IPS DF 4.7 (cell line): ENCODE data around the gene DTX1.
"Not testable (repeated sequence)": the region's sequence is repeated elsewhere in the genome, so short reads cannot be mapped to it uniquely, and the experiment has no call there.

ENCODE experiments used
- DNase-seq: peaks from one replicate; pipeline ENCODE4 v3.0.0-alpha.2; 2013; ENCODE audit warnings: low spot score; ENCODE audit errors: extremely low read depth

Gene DTX1

DNA sequence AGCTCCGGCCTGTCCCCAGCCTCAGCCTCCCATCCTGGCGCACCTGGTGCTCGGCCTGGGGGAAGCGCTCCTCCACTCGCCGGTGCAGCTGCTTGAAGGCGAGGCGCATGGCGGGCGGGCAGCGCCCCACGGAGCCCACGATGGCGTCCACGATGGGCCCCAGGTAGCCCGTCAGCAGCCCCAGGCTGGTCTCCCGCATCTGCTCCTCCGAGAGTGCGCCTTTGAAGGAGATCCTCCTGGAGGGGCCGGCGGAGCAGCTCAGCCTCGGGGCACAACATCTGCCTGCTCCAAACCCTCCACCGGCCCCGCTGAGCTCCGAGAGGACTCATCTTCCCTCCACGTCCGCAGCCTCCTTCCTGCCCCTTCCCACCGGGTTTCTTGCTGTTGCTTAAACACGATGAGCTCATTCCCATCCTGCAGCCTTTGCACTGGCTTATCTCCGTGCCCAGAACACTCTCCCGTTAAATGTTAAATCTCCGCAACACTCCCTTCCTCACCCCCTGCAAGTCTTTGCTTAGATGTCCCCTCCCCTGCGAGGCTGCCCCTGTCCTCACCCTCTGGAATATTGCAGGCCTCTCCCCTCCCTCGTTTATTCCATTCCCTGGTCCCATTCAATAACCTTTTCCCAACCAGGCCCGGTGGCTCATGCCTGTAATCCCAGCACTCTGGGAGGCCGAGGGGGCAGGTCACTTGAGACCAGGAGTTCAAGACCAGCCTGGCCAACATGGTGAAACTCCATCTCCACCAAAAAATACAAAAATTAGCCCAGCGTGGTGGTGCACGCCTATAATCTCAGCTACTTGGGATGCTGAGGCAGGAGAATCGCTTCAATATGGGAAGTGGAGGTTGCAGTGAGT is 55.7 kb downstream of the DTX1 start:
- DNase-seq = no peak

DNA sequence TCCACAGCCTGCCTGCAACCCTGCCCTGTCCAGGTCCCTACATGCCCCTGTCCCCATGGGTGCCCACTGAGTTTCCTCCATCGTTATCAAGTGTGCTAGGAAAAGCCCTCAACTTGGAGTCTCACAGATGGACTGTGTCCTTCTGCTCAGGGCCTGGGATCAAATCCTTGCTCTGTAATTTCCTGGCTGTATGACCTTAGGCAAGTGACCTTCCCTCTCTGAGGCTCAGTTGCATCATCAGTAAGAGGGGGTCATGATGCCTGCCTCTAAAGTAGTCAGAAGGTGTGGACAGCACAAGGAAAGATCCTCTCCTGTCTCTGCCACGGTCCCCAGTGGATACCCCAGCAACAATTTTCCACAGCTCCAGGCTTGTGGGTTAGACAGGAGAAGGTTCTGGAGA is 56.9 kb downstream of the DTX1 start:
- DNase-seq = no peak

DNA sequence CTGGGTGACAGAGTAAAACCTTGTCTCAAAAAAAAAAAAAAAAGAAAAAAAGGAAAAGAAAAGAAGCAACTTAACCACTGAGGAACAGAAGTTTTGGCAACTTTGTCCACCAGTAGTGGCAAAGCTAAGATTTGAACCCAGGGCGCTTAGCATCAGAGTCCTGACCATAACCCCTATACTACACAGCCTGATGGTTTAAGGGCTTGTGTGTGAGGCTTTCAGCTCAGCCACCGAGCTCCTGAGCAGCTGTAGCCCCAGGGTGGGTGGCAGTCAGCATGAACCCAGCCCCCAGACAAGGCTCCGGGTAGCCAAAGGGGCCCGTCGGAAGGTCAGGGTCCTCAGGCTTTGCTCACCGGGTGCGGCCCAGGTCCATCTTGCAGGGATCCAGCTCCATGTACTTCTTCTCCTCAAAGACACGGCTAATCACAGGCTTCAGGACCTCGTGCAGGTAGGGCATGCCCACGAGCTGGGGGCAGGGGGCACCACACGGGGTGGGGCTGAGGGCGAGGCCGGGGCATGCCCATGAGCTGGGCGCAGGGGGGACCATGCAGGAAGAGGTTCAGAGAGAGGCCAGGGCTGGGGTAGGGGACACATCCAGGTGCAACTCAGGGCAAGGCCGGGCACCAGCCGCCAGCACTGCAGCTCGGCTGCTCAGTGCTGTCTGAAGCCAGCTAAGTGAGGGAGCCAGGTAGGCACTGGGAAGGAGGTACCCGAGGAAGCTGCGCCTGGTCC is 58.1 kb downstream of the DTX1 start:
- no peak for DNase-seq

DNA sequence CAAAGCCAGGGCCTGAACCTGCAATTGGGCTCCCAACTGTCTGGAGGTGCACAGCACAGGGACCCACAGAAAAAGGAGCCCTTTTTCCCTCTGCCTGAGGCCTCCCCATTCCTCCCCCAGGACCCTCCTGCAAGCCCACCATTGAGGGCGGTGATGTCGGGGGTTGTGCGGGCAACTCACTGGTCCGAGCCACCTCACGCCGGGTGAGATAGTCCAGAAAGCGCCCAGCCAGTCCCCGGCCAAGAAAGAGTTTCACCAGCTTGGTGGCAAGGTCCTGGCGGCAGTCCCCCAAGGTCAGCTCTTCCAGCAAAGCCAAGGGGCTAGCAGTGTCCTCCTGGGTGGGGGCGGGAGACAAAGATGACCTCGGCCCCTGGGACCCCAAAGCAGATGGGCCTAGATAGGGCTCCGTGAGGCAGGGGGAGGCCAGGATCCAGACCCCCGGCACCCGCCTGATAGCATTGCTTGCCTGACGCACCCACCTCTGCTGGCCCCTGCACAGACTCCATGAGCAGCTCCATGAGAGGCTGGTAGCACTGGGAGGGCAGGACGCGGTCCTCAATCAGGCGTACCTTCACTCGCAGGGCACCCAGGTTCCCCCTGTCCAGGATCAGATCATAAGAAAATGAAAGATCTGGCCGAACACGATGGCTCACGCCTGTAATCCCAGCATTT is 59.1 kb downstream of the DTX1 start:
- no peak for DNase-seq

DNA sequence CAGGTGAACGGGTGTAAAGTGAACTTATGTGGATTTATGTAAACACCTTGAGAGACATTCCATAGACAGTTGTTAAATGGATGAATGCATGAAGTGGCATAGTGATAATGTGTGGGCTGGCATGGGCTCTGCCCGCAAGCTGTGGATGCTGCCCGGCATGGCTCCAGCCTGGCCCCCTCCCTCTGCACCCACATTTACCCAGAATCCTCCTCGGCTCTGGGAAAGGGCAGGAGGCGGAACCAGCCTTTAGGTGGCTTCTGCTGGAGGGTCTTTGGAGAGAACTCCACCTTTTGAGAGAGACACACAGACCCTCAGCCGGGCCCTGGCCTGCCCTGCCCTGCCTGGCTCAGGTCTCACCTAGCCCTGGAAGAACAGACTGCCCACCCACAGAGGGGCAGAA is 60.3 kb downstream of the DTX1 start:
- no peak for DNase-seq

DNA sequence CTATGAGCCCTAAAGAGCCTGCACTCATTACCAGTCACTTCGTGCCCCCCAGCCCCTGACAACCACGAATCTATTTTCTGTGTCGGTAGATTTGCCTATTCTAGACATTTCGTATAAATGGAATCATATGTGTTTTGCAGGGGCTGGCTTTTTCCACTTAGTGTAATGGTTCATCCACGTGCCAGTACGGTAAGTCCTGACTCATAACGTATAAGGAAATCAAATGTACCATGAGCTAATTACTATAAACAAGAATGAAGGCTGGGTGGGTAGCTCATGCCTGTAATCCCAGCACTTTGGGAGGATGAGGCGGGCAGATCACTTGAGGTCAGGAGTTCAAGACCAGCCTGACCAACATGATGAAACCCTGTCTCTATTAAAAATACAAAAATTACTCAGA is 61.2 kb downstream of the DTX1 start:
- DNase-seq = not testable (repeated sequence)

DNA sequence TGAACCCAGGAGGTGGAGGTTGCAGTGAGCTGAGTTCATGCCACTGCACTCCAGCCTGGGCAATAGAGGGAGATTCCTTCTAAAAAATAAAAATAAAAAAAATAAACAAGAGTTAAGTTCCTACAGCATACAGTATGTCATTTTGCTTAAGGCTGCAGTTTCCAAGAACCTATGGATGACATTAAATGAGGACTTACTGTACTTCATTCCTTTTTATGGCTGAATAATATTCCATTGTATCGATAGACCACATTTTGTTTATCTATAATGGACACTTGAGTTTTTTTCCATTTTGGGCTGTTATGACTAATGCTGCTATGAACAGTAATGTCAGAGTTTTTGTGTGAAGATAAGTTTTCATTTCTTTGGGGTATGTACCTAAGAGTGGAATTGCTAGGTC is 61.6 kb downstream of the DTX1 start:
- no peak for DNase-seq

DNA sequence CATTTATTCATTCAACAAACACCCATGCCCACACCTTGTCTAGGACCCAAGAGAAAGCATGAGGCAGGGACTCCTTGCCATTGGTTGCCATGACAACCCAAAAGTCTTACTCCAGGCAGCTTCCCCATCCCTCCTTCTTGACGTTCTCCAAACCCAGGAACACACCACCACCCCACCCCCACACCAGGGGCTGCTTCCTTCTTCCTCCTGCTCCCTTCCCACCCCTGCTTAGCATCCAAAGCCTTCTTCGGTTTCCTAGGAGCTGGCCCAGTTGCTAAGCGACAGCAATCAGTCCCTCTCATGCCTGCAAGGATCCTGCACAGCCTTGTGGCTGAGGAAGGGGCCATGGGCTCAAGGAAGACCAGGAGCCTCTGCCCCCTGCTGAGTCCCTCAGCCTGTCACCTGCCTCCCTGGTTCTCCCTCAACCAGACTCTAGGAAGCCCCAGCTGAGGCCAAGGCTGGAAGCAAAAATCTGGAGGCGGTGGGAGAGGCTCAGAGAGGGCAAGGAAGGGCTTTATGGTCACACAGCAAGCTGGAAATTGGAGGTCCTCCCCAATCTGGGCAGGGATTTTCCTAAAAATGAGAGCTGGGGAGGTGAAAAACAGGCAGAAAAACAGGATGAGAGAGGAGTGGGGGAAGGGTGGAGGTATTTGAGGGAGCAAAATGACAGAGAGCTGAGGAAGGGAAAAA is 63.6 kb downstream of the DTX1 start:
- no peak for DNase-seq

DNA sequence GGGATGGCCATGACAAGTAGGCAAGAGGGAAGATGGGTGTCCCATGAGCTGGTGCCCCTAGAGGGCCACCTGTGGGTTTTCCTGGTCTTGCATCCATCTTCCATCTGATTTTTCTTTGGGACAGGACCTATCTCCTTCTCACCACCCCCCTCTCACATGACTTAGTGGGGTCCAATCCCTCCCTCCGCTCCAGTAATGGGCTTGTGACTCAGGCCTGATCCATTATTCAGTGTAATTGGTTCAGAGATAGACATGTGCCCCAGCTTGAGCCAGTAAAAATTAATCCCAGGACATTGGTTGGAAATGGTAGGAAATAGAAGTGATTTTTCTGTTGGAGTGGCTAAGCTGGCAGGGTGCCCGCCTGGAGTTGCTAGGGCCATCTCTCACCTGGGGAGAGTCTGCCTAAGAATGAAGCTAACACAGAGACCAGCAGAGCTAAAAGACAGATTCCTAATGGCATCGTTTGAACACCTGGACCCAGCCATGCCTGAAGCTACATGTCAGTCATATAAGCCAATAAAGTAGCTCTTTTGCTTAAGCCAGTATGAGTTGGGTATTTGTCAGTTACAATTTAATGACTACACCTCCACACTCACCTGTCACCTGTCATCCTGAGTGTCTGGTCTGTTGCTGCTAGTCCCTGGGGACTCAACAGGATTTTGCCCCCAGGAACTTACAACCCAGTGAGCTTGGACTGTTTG is 64.3 kb downstream of the DTX1 start:
- no peak for DNase-seq

DNA sequence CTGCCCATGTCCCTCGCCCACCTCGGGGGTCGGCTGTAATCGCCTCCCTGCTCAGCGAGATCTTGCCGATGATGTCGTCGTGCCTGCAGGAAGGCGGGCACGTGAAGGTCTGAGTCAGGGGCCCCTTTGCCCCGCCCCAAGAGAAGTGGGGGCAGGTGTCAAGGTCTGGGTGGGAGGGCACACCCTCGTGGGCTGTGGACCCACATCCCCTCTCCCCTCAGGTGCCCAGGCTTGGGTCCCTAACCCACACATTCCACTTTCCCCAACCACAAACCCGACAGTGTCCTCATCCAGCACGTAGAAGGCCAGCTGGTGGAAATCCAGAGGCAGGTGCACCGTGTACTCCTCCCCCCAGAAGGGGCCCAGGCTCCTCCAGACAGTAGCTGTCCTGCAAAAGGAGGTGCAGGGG is 71.3 kb downstream of the DTX1 start:
- no peak for DNase-seq

DNA sequence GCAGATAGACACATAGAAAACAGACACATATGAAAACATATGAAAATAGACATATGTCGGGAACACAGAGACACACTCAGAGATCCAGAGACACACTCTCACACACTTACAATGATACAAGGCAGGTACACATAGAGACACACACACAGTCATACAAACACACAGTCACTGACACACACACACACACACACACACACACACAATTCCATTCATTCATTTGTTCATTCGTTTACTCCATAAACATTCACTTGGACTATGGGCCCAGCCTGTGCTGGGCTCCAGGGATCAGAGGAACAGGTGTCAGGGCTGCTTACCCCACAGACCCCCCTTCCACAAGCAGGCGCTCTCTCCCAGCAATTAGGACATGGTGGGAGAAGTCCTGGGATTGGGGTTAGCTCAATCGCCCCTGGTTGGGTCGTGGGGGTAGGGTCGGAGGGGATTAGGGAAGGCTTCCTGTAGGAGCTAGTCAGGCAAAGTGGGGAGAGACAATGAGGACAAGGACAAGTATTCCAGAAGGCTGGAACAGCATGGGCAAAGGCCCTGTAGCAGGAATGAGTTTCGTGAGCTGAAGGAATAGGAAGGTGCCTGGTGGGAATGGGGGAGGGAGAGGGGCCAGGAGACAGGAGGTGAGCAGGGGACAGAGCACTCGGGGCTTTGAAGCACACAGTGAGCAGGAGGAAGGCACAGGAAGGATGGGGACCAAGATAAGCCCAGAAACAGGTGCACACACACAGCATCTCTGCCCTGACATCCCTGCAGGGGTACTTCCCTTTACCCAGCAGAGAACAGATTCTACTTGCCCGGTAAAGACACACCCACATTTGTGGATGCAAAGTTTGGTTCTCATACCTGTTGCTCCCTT is 72.5 kb downstream of the DTX1 start:
- no peak for DNase-seq

DNA sequence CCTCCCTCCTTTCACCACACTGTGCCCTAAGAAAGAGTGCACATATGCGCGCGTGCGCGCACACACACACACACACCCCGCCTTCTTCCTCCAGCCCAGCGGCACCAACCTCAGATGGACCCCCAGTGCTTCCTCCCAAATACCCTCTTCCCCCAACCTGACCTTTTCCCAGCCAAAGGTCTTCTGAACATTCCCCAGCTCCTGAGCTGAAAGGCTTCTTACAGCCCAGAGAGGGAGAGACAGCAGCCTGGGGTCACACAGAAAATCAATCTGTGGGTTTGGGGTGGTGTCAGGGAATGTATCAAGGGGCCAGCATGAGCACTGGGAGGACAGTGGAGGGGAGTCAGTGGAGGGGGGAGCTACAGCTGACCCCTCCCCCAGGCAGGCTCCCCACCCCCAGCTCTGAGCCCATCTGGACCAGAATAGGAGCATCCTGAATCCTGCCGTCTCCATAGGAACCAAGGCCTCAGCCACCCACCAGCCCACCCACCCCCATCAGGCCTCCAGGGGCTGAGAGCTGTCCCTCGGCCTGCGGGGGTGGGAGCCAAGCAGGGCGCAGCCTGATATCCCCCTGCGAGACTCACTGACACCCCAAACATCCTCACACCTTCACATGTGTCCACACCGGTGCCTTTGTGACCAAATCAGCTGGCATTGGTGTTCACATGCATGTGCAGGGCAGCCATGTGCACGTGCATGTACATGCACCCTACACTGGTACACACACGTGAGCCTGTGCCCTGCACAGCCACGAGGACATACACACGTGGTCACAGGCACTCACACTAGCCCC is 73.3 kb downstream of the DTX1 start:
- no peak for DNase-seq

DNA sequence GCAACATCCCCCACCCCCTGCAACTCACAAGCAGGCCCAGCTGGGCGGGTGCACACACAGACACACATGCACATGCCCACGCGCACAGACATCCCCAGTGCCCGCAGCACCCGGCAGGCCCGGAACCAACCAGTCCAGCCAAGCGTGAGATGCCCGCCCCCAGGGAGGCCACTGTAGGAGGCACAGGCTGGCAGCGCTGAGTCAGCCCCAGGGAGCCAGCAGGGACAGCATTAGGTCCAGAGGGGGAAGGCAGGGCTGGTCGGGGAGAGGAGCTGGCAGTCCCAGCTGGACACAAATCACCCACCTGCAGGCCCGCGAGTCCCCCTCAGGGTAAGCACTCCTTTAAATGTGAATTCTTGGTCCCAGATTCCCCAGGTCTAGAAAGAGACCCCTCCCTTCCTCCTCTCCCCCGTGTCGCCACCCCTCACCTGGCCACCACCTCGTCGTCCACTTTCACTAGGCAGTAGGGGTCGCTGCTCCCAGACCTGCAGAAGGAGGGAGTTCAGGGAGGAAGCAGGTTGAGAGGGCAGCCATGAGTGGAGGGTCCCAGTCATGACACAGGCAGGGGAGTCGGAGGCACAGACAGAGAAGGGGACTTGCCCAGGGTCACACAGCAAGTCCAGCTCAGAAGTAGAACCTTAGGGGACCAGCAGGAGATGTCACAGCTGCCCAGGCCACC is 74.1 kb downstream of the DTX1 start:
- DNase-seq = no peak

DNA sequence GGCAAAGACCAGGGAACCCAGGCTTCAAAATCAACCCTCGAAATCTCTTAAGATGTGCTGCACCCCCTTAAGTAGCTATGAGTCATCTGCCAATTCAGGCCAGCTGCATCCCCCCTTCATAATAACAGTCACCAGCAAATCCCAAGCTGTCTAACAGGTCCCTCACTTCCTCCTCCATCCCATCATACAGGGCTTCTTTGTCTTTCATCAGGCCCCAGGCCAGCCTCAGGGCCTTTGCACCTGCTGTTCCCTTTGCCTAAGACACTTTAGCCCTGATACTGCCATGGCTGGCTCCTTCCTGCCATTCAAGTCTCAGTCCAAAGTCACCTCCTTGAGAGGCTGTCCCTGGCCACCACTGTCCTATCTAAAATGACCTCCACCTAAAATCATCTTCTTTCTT is 75.0 kb downstream of the DTX1 start:
- no peak for DNase-seq

DNA sequence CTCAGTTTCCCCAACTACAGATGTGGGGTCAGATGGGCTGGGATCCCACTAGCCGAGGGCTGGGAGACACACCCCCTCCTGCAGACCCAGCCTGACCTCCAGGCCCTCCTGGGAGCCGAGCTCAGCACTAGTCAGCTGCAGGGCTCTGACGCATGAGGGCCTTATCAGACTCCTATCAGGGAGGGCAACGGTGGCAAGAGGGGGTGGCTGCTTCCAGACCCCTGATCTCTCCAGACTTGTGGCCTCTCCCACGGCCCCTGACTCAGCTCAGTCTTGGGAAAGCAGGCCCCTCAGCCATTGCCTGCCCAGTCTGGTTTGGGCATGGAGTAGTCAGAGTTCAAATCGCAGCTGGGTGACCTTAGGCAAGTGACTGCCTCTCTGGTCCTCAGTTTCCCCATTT is 76.5 kb downstream of the DTX1 start:
- DNase-seq = no peak

DNA sequence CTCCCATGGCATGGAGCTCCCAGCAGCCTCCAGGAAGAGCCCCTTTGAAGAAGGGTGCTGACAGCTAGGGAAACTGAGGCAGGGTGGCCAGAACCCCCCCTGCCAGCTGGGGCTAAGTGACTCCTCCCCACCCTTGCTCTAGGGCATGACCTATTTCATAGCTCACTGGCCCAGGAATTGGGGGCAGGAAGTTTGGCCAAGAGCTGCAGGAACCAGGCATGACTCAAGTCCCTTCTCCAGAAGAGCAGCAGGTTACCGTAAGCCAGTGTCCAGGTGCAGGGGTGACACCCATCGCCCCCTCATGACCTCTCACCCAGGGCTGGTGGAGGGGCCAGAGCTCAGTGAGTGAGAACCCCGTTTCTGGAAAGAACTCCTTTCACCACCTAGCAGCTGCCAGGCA is 77.1 kb downstream of the DTX1 start:
- DNase-seq = no peak

DNA sequence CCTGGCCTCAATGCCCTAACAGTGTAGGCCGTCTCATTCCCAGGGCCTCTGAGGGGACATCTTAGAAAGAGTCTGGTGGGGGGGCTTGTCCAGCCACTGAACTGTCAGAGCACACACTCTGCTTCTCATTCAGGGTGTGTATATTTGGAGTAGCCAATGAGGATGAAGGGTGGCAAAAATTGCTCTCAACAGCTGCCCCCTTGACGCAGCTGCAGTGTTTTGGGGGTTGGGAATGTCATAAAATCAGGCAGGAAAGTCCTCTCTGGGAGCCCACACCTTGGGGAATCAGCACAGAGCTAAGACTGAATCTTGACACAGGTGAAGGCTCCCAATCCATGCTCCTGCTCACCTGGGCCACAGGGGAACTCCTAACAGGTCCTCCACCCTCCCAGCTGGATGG is 77.5 kb downstream of the DTX1 start:
- no peak for DNase-seq

DNA sequence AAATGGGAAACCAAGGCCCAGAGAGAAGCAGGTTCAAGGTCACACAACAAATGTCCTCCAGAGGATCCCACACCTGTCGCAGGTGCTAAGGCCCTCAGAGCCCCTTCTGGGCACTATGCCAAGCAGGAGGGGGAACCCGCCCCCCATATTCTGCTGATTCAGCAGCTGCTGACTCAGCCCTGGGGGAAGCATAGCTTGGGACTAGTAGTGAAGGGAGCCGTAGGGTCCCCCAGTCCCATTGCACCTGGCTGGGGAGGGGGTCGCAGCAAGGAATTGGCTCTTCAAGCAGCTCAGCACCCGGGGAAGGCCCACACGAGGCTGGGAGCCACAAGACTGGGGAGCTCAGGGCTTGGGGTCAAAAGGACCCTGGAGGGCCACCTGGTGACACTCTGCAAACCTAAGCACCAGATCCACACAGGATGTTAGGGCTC is 78.0 kb downstream of the DTX1 start:
- no peak for DNase-seq
